Measurements from ENCODE around the gene IKBKE.

DNA sequence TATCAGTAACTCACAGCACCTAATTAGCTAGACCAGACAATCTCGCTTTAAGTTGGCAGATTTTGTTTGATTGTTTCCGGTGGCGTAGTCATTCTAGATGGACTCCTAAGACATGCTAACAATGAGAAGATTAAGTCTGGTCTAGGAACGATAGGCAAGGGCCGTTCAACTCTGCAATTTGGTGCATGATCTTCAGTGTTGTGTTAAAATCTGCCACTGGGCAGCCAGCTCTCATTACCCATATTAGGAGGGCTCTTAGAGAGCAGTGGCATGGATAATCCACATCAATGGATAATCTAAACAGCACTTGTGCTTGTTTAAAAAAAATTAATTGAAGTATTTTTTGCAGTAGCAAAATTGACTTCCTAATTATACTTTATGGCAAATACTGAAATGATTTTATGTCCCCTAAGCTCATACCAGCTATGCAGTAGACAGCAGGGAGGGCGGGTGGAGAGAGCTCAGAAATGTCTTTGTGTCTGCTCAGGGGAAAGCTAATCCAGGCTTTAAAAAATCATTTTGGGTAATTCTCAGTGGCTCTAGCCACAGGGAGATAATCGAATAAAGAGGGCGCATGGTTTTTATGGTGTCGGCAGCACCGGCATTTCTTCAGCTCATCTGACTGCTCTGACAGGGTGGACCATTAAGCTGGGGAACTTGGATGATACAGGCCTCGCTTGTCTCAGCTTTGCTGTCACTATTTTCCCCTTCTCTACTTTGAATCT lies 48.5 kb upstream of the IKBKE start:
- TF ChIP-seq REST (IDR thresholded peaks at IDR 0.05; ENCODE audit: low read depth) (no peak), FOXM1 (IDR thresholded peaks at IDR 0.05; ENCODE audit: borderline replicate concordance, low read depth) (no peak), TEAD4 (IDR thresholded peaks at IDR 0.05) (no peak), ZBTB7A (IDR thresholded peaks at IDR 0.05; ENCODE audit: low read depth) (no peak), MAX (IDR thresholded peaks at IDR 0.05) (no peak), YY1 (IDR thresholded peaks at IDR 0.05; ENCODE audit: low read depth) (no peak), EP300 (IDR thresholded peaks at IDR 0.05; ENCODE audit: borderline replicate concordance) (no peak), TAF1 (IDR thresholded peaks at IDR 0.05; ENCODE audit: low read depth) (no peak), NFIC (IDR thresholded peaks at IDR 0.05) (no peak), RAD21 (IDR thresholded peaks at IDR 0.05; ENCODE audit: low read depth) (no peak), EGR1 (IDR thresholded peaks at IDR 0.05) (no peak), CEBPB (IDR thresholded peaks at IDR 0.05) (no peak)
